GM12892 (cell line): Measurements from ENCODE around the gene CCDC167.

ENCODE experiments used
- POLR2A ChIP-seq: IDR thresholded peaks from 2 replicates; pipeline ENCODE4 v1.6.1; 2011; ENCODE audit warnings: low read depth, low read length, control low read depth
- POLR2AphosphoS5 ChIP-seq: IDR thresholded peaks from 2 replicates; pipeline ENCODE4 v1.6.1; 2011; ENCODE audit warnings: low read depth, low read length, control low read depth
- TAF1 ChIP-seq: IDR thresholded peaks from 2 replicates; pipeline ENCODE4 v1.6.1; 2011; ENCODE audit warnings: low read depth, mild to moderate bottlenecking, control low read depth, low read length, borderline replicate concordance

DNA sequence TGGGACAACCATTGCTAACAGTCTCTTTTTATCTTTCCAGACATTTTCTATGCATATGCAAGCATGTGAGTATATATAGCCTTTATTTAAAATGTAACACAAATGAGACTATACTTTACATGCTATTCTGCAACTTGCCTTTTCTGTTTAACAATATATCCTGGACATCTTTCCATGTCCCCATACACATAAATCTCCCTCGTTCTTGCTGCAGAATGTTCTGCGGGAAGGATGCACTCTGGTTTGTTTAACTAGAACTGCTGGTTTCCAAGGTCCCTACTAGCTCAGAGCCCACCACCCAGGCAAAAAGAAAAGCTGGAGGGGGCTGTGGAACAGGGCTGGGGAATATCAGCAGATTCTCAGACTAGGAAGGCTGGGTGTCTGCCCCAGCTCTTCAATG lies 35.2 kb upstream of the CCDC167 start:
- no peak for TF ChIP-seq POLR2A
- TF ChIP-seq POLR2AphosphoS5 = no peak
- TF ChIP-seq TAF1 = no peak
